G401 (cell line): ENCODE data around the gene EEPD1. TPM values are rescaled to one million over a fixed set of nuclear protein-coding genes. Genes with fewer than 3 reads are reported as not detected.

ENCODE experiments used
- DNase-seq: peaks from one replicate; pipeline ENCODE4 v3.0.0-alpha.2; 2015; ENCODE audit warnings: low spot score
- in situ Hi-C: cut with HindIII; loops from 2 replicates; pipeline ENCODE4 v1.10.0; 2016; ENCODE audit warnings: low sequenced_read_pairs, mixed read lengths
- total RNA-seq: library from RNA; depleted of rRNA; stranded (reverse); fragments of >200 nt; shearing (Covaris generic); gene quantifications from 2 replicates; pipeline ENCODE4 v1.2.3, GENCODE V29; 2014

The EEPD1 gene
- total RNA-seq, 1 experiment from 2014 or later: 15.5 TPM

GRCh38 chr7:36266190-36266589, 113.1 kb downstream of the EEPD1 start:
- DNase-seq: no peak
- in situ Hi-C loops: no loop called here

- in situ Hi-C loops: no loop called here
- no peak for DNase-seq
Observed at GRCh38 chr7:36266683-36267082, 113.6 kb downstream of the EEPD1 start.

GRCh38 chr7:36272211-36272566, 119.1 kb downstream of the EEPD1 start:
- no peak for DNase-seq
- in situ Hi-C loops: no loop called here

GRCh38 chr7:36272567-36273269, 119.7 kb downstream of the EEPD1 start:
- DNase-seq: no peak
- in situ Hi-C loops: no loop called here

- in situ Hi-C loops: no loop called here
- no peak for DNase-seq
Observed at GRCh38 chr7:36273836-36274235, 120.8 kb downstream of the EEPD1 start.

GRCh38 chr7:36275735-36276284, 122.8 kb downstream of the EEPD1 start:
- in situ Hi-C loops: no loop called here
- no peak for DNase-seq

GRCh38 chr7:36276428-36277248, 123.6 kb downstream of the EEPD1 start:
- no peak for DNase-seq
- in situ Hi-C loops: no loop called here

- in situ Hi-C loops: no loop called here
Observed at GRCh38 chr7:36277249-36277542, 124.1 kb downstream of the EEPD1 start.

GRCh38 chr7:36278069-36278619, 125.1 kb downstream of the EEPD1 start:
- DNase-seq: no peak
- in situ Hi-C loops: no loop called here

More at GRCh38 chr7:36277249-36277542, 124.1 kb downstream of the EEPD1 start:
- no peak for DNase-seq

GRCh38 chr7:36278620-36279172, 125.6 kb downstream of the EEPD1 start:
- no peak for DNase-seq
- in situ Hi-C loops: no loop called here

- in situ Hi-C loops: no loop called here
- no peak for DNase-seq
Observed at GRCh38 chr7:36279200-36279925, 126.3 kb downstream of the EEPD1 start.

- in situ Hi-C loops: no loop called here
- no peak for DNase-seq
Observed at GRCh38 chr7:36279926-36280315, 126.9 kb downstream of the EEPD1 start.

GRCh38 chr7:36280840-36281812, 128.1 kb downstream of the EEPD1 start:
- DNase-seq: peak; percentile 70
- in situ Hi-C loops: no loop called here

GRCh38 chr7:36281945-36282717, 129.1 kb downstream of the EEPD1 start:
- in situ Hi-C loops: no loop called here
- DNase-seq: no peak

GRCh38 chr7:36283181-36283580, 130.1 kb downstream of the EEPD1 start:
- DNase-seq: no peak
- in situ Hi-C loops: no loop called here

GRCh38 chr7:36283711-36284130, 130.7 kb downstream of the EEPD1 start:
- no peak for DNase-seq
- in situ Hi-C loops: no loop called here

- in situ Hi-C loops: no loop called here
- DNase-seq: no peak
Observed at GRCh38 chr7:36284456-36285090, 131.5 kb downstream of the EEPD1 start.
